Activated CD8-positive, alpha-beta memory T cell treated with anti-CD3 and anti-CD28 coated beads, Interleukin-2, amount 50 U/mL, for 1 hour (primary cell): ENCODE measurements around the gene CEP152.
"Not testable (repeated sequence)": the region's sequence is repeated elsewhere in the genome, so short reads cannot be mapped to it uniquely, and the experiment has no call there.

ENCODE experiments used
- DNase-seq: peaks from one replicate; pipeline ENCODE4 v3.0.0-alpha.2; 2020; ENCODE audit errors: extremely low read depth

Gene CEP152

GRCh38 chr15:48803877-48804276, 7.0 kb downstream of the CEP152 start:
- no peak for DNase-seq

DNA sequence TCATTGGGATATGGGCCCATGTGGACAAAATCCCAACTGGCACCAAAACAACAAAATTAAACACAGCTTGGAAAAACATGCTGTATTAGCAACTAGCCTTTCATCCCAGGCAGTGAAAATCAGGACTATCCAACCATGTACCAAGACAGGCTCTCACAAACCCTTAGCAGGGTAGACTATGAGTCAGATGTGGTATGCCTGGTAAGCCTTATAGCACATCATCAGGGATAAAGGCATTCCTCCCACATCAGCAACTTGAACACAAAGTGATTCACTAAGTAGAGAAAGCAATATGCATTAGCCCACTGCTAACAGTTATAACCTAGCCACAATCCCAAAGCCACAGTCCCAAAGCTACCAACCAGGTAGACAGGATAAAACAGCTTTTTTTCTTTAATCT, 8.0 kb downstream of the CEP152 start:
- DNase-seq = no peak

DNA sequence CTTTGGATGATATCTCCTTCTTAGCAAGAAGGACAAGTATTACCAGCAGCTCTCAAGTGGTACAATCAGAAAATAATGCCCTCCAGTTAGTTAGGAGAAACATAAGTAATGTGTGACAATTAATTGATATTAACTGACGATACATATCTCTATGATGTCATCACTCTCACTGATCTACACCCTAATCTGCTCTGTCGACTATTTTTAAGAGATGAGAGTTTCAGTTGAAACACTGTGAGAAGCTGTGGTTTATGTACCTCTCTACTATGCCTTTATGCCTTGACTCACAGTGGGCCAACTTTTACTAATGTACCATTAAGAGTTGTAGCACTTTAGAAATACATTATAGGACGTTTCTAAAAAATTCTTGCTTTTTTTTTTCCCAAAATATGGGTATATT, 8.6 kb downstream of the CEP152 start:
- no peak for DNase-seq

DNA sequence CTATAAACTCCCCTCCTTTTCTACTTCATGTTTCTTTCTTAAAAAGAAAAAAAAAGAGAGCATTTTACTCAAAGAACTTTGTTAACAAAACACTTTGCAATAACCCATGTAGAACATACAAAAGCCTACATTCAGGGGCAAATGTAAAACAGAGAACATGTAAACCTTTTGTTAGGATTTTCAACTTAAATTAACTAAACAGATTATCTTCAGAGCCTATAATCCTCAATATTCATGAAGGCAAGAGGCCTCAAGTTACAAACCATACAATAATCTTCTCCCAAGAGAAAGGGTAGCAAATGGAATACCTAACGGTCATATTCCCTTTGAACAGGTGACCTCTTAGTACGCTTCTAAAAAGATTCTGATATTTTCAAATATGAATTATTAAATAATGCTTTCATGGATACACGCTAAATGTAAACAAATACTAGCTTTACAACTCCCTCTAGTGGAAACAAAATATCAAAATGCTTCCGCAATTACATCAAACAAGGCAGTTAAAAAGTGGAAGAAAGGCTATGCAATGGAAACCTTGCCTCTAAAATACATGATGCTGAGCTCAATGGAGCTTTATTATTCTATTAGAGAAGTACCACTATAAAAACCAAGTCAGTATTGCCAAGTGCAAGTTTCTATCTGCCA, 9.9 kb downstream of the CEP152 start:
- no peak for DNase-seq

DNA sequence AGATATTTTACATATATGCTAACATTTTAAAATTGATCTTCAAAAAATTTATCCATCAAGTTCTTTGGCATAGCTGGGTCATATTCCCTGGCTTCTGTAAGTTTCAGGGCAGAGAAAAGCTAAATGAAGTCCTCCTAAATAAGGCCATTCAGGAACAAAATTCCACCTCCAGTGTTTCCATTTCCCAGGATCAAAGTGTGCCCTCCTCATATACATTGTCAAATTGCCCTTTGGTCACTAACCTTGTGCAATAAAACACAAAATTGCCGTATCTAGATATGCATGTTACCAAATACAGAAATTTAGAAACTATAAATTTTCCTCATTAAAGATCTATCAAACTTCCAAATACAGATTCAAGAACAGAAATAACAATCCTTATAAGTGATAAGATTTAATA, 10.6 kb downstream of the CEP152 start:
- DNase-seq = no peak

- no peak for DNase-seq
These were observed 12.6 kb downstream of the CEP152 start for GRCh38 chr15:48798319-48798718.

DNA sequence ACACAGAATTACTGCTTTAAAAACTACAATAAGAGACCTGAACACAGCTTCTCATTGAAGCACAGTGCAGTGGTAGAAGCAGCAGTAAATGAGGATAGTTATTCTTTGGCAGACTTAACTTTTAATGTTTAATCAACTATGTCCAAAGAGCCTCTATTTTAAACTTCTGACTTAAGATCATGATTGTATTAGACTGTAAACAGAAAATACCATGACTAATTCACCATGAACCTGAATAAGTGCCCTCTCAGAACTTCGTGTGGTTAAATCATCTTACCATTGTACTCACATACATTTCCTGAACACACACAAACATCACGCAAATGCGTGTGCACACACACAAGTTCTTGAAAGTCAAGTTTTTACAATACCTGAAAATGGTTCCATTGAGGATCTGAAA, 13.9 kb downstream of the CEP152 start:
- no peak for DNase-seq

- no peak for DNase-seq
These were observed 14.3 kb downstream of the CEP152 start for GRCh38 chr15:48796521-48796920.

DNA sequence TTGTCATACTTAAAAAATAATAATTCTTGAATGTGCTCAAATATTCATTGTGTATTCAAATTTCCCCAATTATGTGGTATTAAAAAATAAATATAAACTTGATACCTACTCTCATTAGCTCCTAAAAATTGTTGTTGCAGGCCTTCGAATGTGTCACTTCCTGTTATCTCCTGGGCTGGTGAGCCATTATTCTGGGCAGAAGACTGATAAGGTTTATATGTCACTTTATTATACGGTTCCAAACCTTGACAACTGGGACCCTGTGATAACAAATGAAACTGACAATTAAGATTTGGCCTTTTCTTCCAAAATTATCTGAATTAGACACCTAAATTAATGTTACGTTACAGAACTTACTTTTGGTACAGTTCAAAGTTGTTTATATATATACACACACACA, 15.0 kb downstream of the CEP152 start:
- no peak for DNase-seq

DNA sequence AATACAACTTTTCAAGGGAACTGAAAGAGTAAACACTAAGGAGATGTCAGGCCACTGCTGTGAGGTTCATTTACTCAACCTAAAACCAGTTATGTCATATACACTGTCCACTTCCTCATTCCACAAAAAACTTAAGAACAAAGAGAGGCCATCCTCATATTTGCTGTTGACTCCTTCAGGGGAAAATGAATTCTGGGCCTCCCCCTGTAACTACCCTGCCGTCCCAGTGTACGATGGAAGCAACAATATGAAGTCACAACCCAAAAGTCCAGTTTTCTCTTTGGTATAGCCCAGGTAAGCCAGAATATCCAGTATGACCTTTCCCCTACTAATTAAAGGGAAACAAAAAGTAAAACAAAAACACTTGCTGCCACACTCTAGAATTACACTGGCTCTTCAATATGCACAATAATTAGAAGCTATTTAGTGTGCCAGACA, 16.2 kb downstream of the CEP152 start:
- DNase-seq = no peak

DNA sequence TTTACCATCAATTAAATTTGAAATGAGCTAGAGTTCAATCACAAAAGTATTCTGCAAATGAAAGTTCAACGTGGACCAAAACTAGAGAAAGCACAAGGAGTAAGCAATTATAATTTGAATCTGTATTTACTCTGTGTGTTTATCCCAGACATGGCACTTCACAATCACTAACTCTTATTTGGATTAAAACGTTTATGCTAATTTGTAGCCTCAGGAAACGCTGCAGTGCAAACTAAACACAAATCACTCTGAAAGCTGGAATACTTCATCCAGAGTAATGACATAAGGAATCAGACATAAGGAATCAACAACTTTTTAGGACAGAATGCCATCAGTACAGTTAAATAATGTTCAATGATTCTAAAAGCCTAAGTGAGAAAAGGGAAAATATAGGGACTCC, 18.5 kb downstream of the CEP152 start:
- DNase-seq = no peak

DNA sequence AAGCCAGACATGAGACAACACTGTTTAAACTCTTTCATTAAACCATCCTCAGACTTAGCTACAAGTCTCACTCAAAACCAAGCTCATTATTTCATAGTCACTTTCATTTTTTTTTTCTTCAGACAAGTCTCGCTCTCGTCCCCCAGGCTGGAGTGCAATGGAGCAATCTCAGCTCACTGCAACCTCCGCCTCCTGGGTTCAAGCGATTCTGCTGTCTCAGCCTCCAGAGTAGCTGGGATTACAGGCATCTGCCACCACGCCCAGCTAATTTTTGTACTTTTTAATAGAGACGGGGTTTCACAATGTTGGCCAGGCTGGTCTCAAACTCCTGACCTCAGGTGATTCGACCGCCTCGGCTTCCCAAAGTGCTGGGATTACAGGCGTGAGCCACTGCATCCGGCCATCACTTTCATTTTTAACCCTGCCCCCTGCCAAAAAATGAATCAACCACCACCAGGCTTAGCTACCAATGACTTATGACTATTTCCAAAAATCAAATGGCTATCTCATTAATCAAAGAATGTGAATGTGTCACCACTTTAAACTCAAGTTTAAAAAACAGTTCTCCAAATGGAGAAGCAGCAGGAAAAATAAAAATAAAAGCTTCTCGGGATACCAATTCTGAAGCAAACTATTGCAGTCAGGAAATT, 20.3 kb downstream of the CEP152 start:
- DNase-seq = not testable (repeated sequence)

- no peak for DNase-seq
These were observed 25.2 kb downstream of the CEP152 start for GRCh38 chr15:48785712-48786111.

- no peak for DNase-seq
These were observed 25.7 kb downstream of the CEP152 start for GRCh38 chr15:48785195-48785594.

DNA sequence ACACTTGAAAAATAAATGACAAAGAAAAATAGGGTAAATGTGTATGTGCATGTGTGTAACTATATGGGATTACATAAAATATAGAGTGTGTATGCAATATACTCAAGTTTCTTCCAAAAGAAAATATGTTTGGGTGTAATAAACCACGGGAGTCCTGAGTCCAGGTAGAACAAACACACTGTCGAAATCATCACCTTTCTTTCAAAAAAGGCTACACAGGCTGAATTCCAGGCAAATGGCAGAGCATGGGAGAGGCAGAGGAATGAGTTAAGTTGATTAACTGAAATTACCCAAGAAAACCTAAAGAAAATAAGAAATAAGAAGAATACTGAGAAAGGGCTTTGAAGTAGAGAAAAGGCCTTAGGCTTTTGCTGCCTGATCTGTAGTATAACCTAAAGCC, 26.1 kb downstream of the CEP152 start:
- no peak for DNase-seq

DNA sequence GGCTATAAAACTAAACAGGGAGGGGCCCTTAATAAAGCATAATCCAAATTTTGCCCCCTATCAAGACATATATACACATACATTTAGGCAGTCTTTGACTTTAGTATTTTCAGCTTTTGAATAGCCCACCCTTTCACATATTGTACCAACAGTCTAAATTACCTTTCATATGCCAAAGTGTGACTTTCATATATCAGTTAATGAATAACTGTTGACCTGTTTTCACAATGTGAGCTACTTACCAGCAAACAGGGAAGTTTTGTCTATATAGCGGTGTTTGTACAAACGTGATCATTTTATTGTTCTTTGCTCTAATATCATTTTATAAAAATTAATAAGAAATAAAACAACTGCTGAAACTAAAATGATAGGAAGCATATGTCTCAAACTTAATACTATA, 28.0 kb downstream of the CEP152 start:
- DNase-seq = no peak

GRCh38 chr15:48781481-48782081, 29.3 kb downstream of the CEP152 start:
- DNase-seq = no peak

DNA sequence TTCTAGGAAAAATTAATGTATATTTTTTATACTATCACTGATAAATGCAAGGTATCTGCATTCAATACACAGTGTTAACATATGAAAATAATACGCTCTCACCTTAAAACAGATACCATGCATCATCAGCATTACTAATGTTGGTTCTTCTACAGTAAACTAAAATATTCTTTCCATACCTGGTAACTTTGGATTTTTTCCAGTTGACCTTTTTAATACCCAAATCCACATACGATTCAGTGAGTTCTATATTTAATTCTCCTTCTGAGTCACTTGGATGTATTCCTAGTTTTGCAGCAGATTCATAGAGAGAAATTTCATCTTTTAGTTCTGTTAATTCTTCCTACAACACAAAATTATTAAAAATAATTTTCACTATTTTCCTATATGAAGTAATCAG, 29.9 kb downstream of the CEP152 start:
- DNase-seq = no peak

- DNase-seq = no peak
These were observed 32.5 kb downstream of the CEP152 start for GRCh38 chr15:48778331-48778730.

DNA sequence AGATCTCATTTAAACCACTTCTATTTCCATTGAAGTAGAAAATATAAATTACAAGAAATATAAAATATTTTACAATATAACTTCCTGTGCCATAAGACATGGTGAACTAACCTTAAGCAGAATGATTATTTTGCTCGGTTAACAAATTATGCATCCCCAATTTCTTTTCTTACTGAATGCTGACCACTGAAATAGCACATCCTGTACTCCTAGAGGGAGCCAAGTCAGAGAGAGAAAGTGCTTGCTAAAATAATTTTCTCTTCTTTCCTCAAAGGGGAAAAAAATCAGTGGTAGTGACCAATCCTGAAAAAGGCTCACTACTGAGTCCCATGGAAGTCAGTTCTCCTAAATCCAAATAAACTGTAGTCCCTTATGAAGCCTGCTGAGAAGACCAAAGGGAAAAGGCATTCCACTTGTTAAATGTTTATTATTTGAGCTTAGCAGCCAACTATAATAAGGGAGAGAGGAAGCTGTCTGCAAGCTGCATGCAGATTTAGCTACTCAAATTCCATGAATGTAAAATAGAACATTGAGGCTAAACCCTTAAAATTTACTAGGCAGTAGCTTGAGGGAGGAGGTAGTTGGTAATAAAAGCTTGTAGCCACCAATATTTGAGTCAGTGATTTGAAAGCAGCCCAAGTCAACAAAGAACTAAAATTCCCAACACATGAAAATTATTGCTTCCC, 33.1 kb downstream of the CEP152 start:
- DNase-seq = no peak

DNA sequence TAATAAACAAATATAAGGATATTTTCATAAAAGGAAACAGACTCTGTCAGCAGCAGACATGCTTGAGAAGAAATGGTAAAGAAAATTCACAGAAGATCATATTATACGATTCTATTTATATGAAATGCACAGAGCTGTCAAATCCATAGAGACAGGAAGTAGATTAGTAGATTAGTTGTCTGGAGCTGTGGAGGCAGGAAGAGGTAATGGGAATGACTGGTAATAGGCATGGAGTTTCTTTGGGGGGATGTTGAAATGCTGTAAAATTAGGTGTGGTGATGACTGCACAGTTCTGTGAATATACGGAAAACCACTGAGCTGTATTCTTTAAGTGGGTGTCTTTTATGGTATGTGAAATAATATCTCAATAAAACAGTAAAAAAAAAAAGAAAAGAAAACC, 35.3 kb downstream of the CEP152 start:
- no peak for DNase-seq

DNA sequence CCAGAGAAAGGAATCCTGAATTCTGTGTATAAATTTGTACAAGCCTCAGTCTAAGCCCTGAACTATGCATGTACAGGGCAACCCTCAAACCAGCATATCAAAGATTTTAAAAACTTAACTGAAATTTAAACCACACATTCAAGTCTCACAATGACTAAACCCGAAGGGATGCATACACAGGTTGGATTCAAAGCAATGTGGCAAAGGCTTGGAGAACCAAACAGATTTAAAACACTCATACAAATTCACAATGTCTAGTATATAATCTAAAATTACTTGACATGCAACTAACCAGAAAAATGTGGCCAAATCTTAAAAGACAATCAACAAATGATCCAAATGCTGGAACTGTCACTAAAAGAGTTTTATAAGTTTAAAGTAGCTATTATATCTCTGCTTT, 36.4 kb downstream of the CEP152 start:
- DNase-seq = no peak

- DNase-seq = no peak
These were observed 44.7 kb downstream of the CEP152 start for GRCh38 chr15:48766196-48766595.
